Raji (cell line): ENCODE results near the gene CRISPLD2.

Source experiments
- POLR2A ChIP-seq: IDR thresholded peaks from 2 replicates; pipeline ENCODE4 v1.6.1; 2011; ENCODE audit warnings: low read depth, low read length, control low read depth; ENCODE audit not compliant: insufficient read depth

The CRISPLD2 gene

DNA sequence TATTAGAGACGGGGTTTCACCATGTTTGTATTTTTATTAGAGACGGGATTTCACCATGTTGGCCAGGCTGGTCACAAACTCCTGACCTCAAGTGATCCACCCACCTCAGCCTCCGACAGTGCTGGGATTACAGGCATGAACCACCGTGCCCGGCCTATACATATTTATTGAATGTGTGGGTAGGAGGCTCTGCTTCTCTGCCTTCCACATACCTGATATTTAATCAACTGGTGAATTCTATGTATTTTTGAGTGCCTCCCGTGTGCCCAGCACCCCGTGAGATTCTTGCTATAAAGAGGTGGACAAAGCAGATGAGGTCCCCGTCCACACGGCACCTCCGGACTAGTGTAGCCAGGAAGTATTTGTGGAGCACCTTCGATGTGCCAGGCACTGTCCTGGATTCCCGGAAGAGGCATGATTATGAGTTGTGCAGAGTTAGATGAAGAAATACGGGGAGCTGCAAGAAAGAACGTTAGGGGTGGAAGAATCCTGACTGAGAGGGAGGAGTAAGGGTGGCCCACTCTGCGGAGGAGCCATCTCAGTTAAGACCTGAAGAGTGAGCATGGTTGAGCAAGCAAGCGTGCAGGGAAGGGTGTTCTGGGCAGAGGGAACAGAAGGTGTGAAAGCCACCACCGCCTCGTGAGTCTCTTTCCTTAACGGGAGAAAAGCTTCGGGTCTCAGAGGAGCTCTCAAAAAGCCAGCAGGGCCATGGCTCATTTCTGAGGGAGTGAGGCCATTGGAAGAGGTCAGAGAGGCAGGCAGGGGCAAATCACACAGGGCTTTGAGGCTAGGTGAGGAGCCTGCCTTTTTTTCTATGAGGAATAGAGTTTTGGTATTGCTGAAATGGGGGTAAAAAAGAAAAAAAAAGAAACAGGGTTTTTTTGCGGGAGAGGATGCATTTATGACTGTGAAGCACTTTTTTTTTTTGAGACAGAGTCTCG lies 21.2 kb downstream of the CRISPLD2 start:
- TF ChIP-seq POLR2A: no peak

DNA sequence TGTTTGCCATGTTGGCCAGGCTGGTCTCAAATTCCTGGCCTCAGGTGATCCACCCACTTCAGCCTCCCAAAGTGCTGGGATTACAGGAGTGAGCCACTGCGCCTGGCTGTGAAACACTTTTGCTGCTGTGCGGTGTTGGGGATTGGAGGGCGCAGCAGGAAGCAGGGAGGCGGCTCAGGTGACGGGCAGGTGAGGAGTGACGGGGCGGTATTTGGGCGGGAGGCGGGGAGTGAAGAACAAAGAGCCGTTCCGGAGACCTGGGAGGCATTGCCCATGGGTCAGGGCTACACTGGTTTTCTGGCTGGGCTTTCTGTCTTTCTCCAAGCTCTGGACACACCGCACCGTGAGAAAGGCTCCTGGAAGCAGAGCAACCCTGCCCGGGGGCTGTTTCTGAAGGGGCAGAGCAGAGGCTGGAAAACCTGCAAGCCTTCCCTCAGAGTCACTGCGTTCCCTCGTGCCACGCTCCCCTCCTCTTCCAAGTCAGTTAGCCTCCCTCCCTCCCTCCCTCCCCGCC lies 22.1 kb downstream of the CRISPLD2 start:
- no peak for TF ChIP-seq POLR2A

DNA sequence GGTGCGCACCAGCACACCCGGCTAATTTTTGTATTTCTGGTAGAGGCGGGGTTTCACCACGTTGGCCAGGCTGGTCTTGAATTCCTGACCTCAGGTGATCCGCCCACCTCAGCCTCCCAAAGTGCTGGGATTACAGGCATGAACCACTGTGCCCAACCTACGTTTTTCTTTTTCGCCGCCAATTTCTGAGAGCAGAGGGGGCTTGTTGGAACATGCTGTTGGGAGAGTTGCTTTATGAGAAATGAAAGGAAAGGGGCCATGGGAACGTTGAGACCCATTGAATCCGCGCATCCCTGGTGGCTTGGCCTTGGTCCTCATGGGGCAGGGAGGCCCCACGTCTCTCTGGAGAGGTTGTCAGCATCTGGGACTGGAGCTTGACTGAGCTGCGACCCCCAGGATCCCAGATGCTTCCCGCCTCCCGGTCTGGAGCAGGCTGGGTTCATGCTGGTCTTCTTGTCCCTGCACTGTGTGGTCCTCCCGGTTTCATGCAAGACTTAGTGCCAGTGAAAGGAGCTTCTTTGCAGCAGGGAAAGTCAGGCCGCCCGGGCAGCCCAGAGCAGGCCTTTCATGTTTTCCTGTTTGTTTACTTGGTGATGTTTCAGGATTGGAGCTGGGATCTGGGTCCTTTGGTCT lies 22.8 kb downstream of the CRISPLD2 start:
- TF ChIP-seq POLR2A: no peak

DNA sequence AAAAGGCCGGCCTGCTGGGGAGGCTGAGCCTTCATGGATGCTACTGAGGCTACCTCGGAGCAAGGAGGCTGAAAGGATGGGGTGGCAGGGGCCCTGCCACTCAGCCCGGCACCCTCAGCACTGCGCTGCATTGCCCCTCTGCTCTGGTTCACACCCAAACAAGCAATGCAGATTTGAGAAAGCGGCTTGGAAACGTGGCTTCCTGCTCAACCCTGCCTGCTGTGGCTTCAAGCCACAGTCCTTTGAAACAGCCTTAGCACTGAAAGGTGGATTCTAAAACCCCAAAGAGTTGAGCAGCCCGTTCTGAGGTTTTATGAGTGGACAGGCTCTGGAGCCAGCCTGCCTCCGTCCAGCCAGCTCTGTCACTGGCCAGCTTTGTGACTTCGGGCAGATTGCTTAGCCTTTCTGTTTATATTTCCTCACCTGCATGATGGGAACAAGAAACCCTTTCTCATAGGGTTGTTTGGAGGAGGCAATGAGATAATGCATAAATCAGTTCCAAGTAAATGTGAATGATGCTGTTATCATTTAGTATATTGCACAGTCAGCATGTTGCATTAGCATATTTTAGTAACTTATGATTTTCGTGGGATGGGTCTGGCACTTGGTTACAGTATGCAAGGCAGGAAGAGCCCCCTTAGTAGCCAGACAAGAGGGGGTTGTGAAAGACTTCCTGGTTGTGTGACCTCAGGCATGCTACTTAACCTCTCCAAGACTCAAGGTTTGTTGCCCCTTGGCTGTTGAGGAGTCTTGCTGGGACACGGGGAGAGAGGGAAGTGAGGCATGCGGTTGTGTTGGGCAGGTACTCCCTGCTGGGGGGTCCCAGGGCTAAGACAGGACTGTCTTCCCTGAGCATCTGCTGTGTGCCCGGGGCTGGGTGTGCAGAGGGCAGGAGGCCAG lies 23.6 kb downstream of the CRISPLD2 start:
- no peak for TF ChIP-seq POLR2A

DNA sequence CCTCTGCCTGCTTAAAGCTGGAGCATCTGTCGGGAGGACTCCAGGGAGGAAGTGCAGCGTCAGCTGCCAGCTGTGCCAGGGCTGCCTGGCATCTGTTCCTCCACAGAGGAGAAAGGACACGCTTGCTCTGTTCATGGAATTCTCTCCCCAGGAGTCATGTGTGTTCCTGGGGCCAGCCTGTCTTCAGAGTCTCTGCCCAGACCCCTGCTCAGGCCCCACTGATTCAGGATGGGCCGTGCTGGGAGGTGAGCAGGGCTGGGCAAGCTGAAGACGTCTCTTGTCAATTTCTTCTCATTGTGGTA lies 24.2 kb downstream of the CRISPLD2 start:
- no peak for TF ChIP-seq POLR2A

DNA sequence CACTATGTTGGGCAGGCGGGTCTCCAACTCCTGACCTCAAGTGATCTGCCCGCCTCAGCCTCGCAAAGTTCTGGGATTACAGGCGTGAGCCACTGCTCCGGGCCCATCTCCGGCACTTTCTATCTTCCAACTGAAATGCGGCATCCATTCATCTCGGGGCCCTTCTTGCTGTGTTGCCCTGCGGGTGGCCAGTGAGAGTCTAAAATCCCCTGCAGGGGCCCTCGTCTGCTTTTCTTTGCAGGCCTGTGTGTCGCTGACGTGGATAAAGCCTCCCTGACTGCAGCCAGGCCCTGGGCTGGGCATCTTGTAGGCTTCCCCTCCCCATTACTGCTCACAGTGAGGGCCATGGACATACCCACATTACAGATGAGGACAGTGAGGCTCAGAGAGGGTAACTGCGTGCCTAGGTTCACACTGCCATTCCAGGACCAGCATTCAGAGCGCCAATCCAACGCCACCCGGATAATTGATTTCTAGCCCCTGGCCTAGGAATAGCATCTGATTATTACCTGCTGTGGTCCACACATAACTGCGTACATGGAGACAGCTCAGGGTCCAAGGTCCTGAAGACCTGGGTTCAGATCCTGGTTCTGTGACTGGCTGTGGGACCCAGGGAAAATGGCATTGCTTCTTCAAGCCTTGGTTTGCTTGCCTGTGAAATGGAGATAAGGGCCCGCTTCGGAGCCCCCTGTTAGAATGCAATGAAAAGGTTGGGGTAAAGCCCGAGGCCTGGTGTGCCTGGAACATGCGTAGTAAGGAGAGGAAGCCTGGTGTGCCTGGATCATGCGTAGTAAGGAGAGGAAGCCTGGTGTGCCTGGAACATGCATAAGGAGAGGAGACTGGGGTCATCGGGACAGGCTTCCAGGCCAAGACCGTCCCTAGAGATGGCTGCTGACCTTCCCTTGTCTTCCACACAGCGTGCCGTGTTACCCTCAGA lies 25.0 kb downstream of the CRISPLD2 start:
- TF ChIP-seq POLR2A: no peak

DNA sequence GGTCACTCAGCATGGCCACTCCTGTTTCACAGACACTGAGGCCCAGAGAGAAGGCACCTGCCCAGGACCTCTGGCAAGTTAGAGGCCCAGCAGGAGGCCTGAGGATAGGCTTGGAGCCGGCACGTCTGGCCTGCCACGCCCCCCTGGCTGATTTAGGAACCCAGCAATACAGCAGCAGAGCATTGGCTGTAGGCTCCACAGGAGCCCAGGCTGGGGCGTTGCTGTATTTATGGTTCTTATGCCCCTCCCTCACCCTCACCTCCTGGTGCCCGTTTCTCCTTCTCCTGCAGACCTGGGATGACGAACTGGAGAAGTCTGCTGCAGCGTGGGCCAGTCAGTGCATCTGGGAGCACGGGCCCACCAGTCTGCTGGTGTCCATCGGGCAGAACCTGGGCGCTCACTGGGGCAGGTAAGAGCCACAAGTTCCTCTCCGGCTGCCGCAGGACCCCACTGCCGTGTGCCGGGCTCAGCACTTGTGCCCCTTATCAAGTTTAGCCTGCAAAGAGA lies 25.8 kb downstream of the CRISPLD2 start:
- no peak for TF ChIP-seq POLR2A

DNA sequence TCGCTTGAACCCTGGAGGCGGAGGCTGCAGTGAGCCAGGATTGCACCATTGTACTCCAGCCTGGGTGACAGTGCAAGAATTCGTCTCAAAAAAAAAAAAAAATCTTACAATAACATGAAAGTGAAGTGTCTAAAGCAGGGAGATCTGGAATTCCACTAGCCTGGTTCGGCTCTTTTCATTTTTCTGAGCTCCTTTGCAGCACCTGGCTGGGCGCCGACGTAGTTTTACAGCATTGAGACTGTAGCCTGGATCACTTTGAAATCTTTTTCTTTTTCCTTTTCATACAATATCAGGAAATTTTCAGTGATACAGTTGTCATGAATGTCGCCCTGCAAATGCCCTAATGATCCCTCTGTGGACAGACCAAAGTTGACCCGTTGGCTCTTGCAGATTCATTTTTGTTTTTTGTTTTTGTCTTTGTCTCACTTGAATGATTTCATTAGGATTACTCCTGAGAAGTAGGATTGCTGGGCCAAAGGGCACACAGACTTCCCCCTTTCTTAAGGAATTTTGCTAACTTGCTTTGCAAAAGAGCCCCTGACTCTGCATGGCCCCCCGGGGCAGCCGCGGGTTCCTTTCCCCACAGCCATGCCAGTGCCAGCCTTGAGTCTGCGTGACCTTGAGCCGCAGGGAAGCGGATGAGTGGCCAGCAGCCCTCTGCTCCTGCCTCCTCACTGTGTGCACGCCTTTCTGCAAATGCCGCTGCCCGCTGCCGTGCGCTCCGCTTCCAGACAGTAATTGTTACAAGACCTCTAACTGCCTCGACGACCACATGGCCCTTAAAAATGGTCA lies 28.0 kb downstream of the CRISPLD2 start:
- TF ChIP-seq POLR2A: no peak

DNA sequence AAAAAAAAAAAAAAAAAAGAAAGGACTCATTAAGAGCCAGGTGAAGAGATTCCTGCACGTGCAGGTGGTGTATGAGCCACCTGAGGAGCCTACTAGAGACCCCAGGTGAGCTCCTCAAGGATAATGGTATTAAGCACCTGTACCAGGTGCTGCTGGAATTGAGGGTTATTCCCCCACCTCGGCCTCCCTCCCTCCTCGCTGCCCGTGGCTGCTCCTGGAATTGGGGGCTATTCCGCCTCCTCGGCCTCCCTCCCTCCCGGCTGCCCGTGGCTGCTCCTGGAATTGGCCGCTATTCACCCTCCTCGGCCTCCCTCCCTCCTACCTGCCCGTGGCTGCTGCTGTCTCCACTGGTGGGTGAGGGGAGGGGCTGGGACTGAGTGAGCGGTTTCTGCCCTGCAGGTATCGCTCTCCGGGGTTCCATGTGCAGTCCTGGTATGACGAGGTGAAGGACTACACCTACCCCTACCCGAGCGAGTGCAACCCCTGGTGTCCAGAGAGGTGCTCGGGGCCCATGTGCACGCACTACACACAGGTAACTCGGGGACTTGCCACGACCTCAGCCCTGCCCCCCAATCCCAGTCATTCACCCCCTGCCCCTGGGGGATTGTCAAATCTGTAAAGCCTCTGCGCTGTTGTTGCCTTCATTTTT lies 29.3 kb downstream of the CRISPLD2 start:
- TF ChIP-seq POLR2A: no peak

DNA sequence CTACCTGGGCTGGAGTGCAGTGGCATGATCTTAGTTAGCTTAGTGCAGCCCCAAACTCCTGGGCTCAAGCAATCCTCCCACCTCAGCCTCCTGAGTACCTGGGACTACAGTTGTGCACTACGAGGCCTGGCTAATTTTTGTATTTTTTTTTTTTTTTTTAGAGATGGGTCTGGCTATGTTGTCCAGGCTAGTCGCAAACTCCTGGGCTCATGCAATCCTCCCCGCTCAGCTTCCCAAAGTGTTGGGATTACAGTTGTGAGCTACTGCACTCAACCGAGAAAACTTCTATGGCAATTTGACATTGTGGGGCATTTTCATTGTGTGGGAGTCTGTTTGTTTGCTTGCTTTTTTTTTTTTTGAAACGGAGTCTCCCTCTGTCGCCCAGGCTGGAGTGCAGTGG lies 30.0 kb downstream of the CRISPLD2 start:
- no peak for TF ChIP-seq POLR2A

DNA sequence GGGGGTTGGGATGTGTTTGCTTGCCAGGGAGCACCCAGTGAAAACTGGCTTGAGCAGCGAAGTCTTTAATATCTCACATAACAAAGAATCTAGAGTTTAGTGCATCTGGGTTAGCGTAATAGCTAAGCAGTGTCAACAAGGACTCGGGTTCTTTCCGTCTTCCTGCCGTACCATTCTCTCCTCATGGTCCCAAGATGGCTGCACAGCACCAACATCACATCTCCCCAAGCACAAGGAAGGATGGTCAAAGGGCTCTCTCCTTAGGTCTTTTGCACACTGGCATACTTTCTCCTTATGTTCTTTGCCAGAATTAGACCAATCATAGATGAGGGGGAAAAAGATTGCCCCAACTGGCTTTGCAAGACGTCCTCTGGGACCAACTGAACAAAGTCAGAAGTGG lies 30.9 kb downstream of the CRISPLD2 start:
- no peak for TF ChIP-seq POLR2A

DNA sequence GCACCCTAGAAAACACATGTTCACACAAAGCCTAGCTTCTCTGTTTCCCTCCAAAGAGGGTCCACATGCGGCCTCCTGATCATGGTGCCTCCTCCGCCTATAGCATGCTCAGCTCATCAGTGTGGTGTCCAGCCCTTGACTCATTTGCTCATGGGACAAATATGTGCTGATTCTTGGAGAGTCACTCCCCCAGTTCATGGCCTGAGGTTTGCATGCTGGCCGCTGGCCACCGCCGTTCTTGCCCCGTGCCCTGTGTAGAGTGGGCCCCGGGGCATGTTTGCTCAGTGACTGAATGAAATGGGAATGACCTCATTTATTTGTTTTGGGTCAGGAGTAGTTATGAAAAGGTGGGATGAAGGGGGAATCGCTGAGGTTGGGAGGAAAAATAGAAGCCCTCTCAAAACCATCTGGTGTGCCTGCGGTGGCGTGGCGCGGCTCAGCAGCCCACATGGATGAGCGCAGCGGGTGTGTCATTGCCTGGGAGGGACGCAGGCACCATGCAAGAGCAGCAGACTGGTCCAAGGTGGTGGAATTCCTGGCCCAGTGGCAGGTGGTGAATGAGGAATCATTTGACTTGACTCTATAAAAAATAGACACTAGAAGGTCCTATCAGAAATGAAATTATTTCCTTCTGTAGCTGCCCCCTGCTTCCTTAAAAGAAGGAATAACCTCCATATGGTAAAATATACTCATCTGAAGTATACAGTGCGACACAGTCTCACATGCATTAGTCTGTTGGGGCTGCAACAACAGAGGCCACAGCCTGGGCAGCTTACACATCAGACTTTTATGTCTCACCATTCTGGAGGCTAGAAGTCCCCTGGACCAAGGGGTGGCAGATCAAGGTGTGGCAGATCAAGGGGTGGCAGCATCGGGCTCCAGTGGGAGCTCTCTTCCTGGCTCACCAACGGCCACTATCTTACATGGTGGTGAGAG lies 31.7 kb downstream of the CRISPLD2 start:
- no peak for TF ChIP-seq POLR2A
